ENCODE results near the gene KRT74.

DNA sequence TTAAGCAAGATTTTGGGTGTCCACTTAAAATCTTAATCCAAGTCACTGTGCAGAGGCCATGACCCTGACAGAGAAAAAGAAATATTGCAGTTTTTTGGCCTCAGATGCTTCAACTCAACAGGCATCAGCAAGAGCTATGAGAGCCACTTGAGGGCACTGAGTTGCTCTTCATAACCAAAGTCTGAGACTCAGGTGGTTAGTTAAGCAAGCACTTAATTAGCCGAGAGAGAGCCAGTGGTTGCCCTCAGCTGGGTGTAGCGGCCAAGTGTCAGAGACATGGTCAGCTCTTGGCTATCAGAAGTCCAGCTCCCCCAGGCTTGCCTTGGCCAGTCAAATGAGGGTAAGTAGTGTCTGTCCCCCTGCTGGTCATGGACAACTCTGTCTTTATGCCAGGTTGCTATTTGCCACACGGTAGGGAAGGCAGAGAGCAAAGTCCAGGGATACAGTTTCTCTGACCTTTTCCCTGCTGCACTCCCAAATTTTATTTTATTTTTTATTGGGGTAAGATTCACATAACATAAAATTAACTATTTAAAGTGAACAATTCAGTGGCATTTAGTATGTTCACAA, 11.7 kb downstream of the KRT74 start:
- TF ChIP-seq YY1 (IDR thresholded peaks at IDR 0.05; ENCODE audit: insufficient read depth, insufficient read length) (no peak), ZNF274 (IDR thresholded peaks at IDR 0.05; ENCODE audit: low read depth, low read length) (no peak)

Data from NT2/D1 (cell line).